22Rv1 (cell line): Measurements from ENCODE around the gene CHAD.
"Not testable (repeated sequence)": the region's sequence is repeated elsewhere in the genome, so short reads cannot be mapped to it uniquely, and the experiment has no call there.

Source experiments
- H3K27ac ChIP-seq: fragments of 450-650 bp; 2 replicates; pipeline ENCODE4 v1.5.1; 2017
- ZFX ChIP-seq: fragments of 450-650 bp; IDR thresholded peaks from 2 replicates; pipeline ENCODE4 v1.6.1; 2017; ENCODE audit warnings: antibody characterized with exemption, borderline replicate concordance
- TF ChIP-seq, protein P1 (sequence below): fragments of 450-650 bp; IDR thresholded peaks from 2 replicates; pipeline ENCODE4 v1.5.1; 2017; ENCODE audit warnings: mild to moderate bottlenecking

CHAD gene

DNA sequence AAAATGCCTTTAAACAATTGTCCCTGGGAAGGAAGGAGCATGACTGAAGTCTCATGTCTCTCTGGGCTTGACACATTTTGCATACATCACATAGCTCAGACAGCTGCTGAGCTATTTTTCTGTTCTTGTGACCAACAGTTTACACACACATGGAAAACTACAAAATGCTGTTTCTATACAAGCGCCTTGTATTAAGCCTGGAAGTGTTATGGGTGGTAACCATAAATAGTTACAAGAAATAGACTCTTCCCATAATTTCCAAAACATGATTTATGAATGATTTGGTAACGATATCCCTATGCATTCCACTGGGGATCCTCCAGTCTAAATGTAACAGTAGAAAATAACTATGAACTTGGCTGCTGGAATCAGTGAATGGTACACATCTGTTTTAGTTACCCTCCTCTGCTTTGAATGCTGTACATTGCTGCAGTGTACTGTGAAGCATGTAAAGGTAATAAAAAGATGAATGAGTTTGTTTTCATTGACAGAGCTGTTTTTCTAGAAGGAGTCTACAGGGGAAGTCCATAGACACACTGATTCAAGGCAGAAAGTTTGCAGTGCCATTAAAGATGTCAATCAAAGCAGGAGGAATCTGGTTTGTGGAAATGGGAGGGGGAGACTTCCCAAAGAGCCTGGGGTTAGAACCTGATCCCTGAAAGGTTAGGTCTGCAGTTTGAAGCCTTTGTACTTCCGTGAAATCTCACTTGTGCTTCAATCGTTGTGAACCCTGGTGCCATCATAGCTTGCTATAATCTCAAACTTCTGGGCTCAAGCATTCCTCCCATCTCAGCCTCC lies 37.7 kb downstream of the CHAD start:
- TF ChIP-seq, protein P1, sequence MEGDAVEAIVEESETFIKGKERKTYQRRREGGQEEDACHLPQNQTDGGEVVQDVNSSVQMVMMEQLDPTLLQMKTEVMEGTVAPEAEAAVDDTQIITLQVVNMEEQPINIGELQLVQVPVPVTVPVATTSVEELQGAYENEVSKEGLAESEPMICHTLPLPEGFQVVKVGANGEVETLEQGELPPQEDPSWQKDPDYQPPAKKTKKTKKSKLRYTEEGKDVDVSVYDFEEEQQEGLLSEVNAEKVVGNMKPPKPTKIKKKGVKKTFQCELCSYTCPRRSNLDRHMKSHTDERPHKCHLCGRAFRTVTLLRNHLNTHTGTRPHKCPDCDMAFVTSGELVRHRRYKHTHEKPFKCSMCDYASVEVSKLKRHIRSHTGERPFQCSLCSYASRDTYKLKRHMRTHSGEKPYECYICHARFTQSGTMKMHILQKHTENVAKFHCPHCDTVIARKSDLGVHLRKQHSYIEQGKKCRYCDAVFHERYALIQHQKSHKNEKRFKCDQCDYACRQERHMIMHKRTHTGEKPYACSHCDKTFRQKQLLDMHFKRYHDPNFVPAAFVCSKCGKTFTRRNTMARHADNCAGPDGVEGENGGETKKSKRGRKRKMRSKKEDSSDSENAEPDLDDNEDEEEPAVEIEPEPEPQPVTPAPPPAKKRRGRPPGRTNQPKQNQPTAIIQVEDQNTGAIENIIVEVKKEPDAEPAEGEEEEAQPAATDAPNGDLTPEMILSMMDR, result no peak
- no peak for TF ChIP-seq ZFX
- no peak overlapping the region for H3K27ac ChIP-seq

DNA sequence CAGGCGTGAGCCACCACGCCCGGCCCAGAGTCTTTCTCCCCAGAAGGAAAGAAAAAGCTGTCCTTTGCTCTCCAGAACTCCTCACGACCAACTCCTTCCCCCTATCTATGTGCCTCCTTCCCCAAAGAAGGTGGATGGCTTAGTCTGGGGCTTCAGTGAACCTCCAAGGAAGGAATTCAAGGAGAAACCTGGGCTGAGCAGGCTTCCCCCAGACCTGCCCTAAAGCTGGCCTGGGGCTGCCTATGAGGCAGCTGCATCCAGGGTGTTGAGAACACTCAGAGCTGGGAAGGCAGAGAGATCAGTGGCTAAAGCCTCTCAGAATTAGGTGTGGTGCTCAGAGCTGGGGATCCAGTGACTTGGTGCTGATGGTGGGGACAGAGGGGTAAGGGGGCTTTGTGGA lies 38.9 kb downstream of the CHAD start:
- TF ChIP-seq, protein P1, result no peak
- H3K27ac ChIP-seq, result no peak overlapping the region

DNA sequence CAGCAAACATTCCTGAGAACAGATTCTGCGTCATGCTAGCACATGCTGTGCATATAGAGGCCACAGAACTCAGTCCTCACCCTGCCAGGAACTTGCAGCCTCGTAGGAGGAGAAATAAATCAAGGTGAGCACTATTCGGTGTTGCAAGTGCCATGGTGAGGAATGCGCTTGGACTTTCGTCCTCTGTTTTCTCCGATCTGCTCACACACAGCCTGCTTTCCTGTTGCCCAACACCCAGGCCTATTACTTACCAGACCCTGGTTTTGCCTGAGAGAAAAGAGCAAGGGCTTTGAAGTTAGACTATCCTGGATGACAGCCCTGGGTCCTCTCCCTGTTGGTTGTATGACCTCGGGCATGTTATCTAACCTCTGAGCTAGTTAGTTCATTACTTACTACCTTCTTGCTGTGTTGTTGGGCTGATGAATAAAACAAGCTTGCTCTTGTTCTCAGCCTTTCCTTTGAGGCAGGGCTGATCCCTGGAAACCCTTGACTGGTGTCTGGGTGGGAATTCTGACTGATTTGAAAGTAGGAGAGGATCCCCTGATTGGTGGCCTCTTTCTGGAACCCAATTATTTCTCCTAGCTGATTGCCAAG lies 39.8 kb downstream of the CHAD start:
- no peak overlapping the region; the same call in 1 of the 2 replicates for H3K27ac ChIP-seq
- TF ChIP-seq ZFX, result no peak
- TF ChIP-seq, protein P1, result no peak

DNA sequence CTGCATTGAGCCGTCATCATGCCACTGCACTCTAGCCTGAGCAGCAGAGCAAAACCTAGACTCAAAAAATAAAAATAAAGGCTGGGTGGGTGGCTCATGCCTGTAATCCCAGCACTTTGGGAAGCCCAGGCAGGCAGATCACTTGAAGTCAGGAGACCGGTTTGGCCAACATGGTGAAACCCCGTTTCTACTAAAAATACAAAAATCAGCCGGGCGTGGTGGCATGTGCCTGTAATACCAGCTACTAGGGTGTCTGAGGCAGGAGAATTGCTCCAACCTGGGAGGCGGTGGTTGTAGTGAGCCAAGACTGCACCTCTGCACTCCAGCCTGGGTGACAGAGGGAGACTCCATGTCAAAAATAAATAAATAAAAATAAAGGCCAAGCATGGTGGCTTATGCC lies 40.6 kb downstream of the CHAD start:
- not testable (repeated sequence) for H3K27ac ChIP-seq

DNA sequence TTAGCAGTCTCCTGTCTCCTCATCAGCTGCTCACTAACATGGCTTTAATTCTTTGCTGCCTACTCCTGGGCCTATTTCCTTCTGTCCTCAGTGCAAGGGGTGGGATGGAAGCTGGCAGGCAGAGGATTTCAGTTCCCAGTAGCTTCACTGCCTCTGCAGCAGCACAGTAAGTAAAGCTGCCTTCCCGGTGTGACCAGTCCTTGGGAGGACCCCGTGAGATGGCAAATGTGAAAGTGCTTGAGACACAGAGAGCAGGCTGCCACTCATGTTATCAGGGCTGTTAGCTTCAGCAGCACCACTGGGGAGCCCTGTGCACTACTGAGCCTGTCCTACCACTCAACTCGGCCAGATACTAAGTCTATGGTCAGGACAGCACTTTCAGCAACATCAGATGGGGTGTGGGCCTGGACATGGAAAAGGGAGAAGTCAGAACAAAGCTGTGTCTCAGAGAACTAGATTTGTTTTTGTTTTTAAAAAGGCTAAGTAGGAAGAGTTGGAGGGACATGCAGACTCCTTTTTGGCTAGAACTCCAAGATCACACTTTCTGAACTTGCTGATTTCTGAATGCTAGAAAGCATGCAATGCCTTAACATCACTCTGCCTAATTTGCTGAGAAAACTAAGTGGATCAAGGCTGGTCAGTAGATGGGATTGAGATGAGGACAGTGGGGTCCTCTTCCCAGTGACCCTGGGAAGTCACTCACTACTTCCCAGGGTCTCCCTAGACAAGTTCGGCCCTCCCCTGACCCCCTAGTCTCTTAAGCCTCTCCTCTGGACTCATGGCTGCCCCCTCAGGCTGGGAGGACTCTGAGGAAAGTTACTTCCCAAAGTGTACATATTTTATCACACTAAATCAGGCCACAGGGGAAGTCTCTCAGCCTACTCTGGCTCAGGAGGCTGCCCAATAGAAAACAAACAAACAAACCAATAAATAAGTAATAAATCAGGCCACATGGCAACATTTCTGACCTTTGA lies 41.6 kb downstream of the CHAD start:
- TF ChIP-seq, protein P1, result peak; percentile 62
- no peak for TF ChIP-seq ZFX
- peak overlapping the region; percentile 42; the same call in 1 of the 2 replicates for H3K27ac ChIP-seq

DNA sequence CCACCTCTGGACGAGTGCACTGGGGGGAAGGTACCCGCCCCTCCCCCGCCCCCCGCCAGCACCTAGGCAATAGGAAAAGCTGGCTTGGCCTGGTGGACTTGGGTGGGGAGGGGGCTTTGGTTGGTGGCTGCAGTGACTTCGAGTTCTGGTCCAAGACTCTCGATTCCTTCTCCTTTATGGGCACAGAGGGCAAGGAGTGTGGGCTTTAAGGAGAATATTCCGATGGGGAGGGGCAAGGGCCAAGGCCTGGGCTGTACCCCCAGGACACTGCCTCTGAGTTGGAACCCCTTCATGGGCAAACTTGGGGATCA lies 42.3 kb downstream of the CHAD start:
- no peak for TF ChIP-seq ZFX
- TF ChIP-seq, protein P1, result no peak

DNA sequence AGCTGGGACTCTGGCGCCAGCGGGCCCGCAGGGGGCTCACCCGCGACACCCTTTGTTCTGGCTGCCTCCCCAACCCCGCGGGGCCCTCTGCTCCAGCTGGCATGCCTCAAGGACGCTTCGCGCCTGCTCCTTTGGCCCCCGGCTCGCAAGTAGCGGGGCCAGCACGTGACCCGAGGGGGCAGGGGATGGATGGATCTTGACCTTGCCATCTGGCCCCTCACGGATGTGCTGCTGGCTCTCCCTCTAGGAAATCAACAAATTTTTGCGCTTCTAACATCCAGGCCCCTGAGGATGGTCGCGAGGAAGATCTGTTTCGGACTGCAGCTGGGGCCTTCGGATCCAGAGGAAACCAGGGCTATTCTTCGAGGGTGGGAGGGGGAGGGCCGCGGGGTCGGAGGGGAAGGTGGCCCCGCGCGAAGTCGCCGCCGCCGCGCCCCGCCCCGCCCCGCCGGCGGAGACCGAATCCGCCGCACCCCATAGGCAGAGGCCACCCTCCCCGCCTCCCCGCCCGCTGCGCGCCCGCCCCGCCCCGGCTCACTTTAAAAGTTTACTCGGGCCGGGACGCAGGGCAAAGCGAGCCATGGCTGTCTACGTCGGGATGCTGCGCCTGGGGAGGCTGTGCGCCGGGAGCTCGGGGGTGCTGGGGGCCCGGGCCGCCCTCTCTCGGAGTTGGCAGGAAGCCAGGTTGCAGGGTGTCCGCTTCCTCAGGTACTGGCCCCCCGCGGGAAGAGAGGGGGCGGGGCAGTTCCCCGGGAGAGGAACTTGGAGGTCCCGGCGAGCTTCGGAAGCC lies 42.8 kb downstream of the CHAD start, which contains the start of gene ACSF2:
Gene ACSF2, plus strand, starts transcription at position 537 of the 790 bp plus-strand sequence. Its CDS starts 44 bp downstream, at position 581.
- no peak for TF ChIP-seq ZFX
- TF ChIP-seq, protein P1, result no peak

More for the DNA sequence above, 42.3 kb downstream of the CHAD start:
- peak overlapping the region; percentile 42; the same call in 1 of the 2 replicates for H3K27ac ChIP-seq

More for the DNA sequence above, 42.8 kb downstream of the CHAD start, which contains the start of gene ACSF2:
- H3K27ac ChIP-seq, result peak within 1 kb of the TSS; percentile 42; the same call in 1 of the 2 replicates
